K562 (cell line): ENCODE results near the gene LPXN. TPM values are rescaled to one million over a fixed set of nuclear protein-coding genes. Genes with fewer than 3 reads are reported as not detected.

Source experiments
- CAMTA2 ChIP-seq: fragments of 250-450 bp; sonication (Bioruptor Pico); conservative IDR thresholded peaks from 2 replicates; pipeline ENCODE4 v1.5.1; 2022
- CHCHD3 ChIP-seq: fragments of 250-450 bp; sonication (Bioruptor Pico); IDR thresholded peaks from 2 replicates; pipeline ENCODE4 v2.1.2; 2022; ENCODE audit warnings: mild to moderate bottlenecking
- COPS2 ChIP-seq: fragments of 450-650 bp; conservative IDR thresholded peaks from 2 replicates; pipeline ENCODE4 v1.6.1; 2016; ENCODE audit warnings: mild to moderate bottlenecking, moderate library complexity
- E2F5 ChIP-seq: sonication (generic); formaldehyde crosslinking; IDR thresholded peaks from 2 replicates; pipeline ENCODE4 v1.8.0; 2022; ENCODE audit warnings: mild to moderate bottlenecking, missing genetic modification reagents
- ELF1 ChIP-seq: fragments of 200-800 bp; sonication (Bioruptor generic); IDR thresholded peaks from 2 replicates; pipeline ENCODE4 v1.6.1; 2016; ENCODE audit warnings: missing genetic modification characterization, missing compliant biosample characterization
- HDAC3 ChIP-seq: fragments of 450-650 bp; IDR thresholded peaks from 2 replicates; pipeline ENCODE4 v1.6.1; 2018; ENCODE audit warnings: borderline replicate concordance, mild to moderate bottlenecking, moderate library complexity; ENCODE audit not compliant: partially characterized antibody
- NELFE ChIP-seq: IDR thresholded peaks from 2 replicates; pipeline ENCODE4 v1.6.1; 2011; ENCODE audit warnings: mild to moderate bottlenecking; ENCODE audit not compliant: insufficient read depth, insufficient read length
- NFIC ChIP-seq: fragments of 450-650 bp; IDR thresholded peaks from 2 replicates; pipeline ENCODE4 v1.6.1; 2017; ENCODE audit warnings: mild to moderate bottlenecking, inconsistent platforms
- NONO ChIP-seq, 2 experiments: fragments of 200-400 bp in 1 of 2; fragments of 450-650 bp in 1 of 2; formaldehyde crosslinking in 1 of 2; IDR thresholded peaks; 2 replicates each; pipeline ENCODE4 v1.6.1; 2017; ENCODE audit warnings: low read depth in 2 of 2, mild to moderate bottlenecking in 2 of 2, moderate library complexity in 2 of 2, low read length in 1 of 2
- SNRNP70 ChIP-seq: fragments of 200-400 bp; formaldehyde crosslinking; optimal IDR thresholded peaks from 2 replicates; pipeline ENCODE3; 2017; ENCODE audit warnings: low read depth, low read length
- SREBF2 ChIP-seq: sonication (generic); formaldehyde crosslinking; IDR thresholded peaks from 2 replicates; pipeline ENCODE4 v1.4.0; 2020; ENCODE audit warnings: mild to moderate bottlenecking, missing genetic modification reagents
- TSHZ1 ChIP-seq: fragments of 250-450 bp; sonication (Bioruptor Pico); IDR thresholded peaks from 2 replicates; pipeline ENCODE4 v1.4.0; 2020; ENCODE audit warnings: mild to moderate bottlenecking, moderate library complexity
- ZFP1 ChIP-seq: fragments of 450-650 bp; formaldehyde crosslinking; IDR thresholded peaks from 2 replicates; pipeline ENCODE4 v1.4.0; 2020; ENCODE audit warnings: mild to moderate bottlenecking, mixed read lengths
- ZNF764 ChIP-seq: fragments of 250-450 bp; sonication (Bioruptor Pico); IDR thresholded peaks from 2 replicates; pipeline ENCODE4 v1.4.0; 2020; ENCODE audit warnings: low read depth, mild to moderate bottlenecking, moderate library complexity
- polyA plus RNA-seq, 8 experiments: library from polyadenylated mRNA; depleted of rRNA in 4 of 8; stranded (reverse) in 5 of 8; unstranded in 3 of 8; fragments of >200 nt; fragmentation: Nextera tagmentation in 2 of 8; fragmentation: Illumina TruSeq in 1 of 8; extraction: Ambion mirVana in 2 of 8; extraction: Trizol in 1 of 8; gene quantifications; 2 replicates each; pipeline versions ENCODE4 v1.2.1 to v1.2.3, GENCODE V29; 2011 to 2014; ENCODE audit warnings: inconsistent platforms in 1 of 8, missing spikeins in 1 of 8
- total RNA-seq, 7 experiments: library from RNA; depleted of rRNA in 6 of 7; stranded (reverse); fragments of >200 nt in 6 of 7; fragmentation: Illumina TruSeq in 2 of 7; extraction: Trizol in 2 of 7; gene quantifications; 2 replicates each; pipeline versions ENCODE4 v1.2.1 to v1.2.3, GENCODE V29; 2011 to 2021; ENCODE audit warnings: low replicate concordance in 1 of 7
- TF ChIP-seq, protein P1 (sequence below): IDR thresholded peaks from 2 replicates; pipeline ENCODE4 v1.6.1; 2011; ENCODE audit warnings: borderline replicate concordance, low read depth, mild to moderate bottlenecking, moderate library complexity, low read length; ENCODE audit not compliant: insufficient read depth, poor library complexity, severe bottlenecking
- TF ChIP-seq, protein P2 (sequence below), 3 experiments: fragments of 200-800 bp in 1 of 3; sonication (Bioruptor generic) in 1 of 3; sonication (generic) in 1 of 3; formaldehyde crosslinking in 1 of 3; IDR thresholded peaks; 2 replicates each; pipeline versions ENCODE4 v1.6.1 to v1.8.0; 2016 to 2022; ENCODE audit warnings: mild to moderate bottlenecking in 2 of 3, missing compliant biosample characterization in 2 of 3, missing genetic modification characterization in 2 of 3, missing genetic modification reagents in 1 of 3
- TF ChIP-seq, protein P3 (sequence below): fragments of 250-450 bp; sonication (Bioruptor Pico); IDR thresholded peaks from 2 replicates; pipeline ENCODE4 v1.8.0; 2021; ENCODE audit warnings: borderline replicate concordance, mild to moderate bottlenecking, moderate library complexity; ENCODE audit not compliant: poor library complexity, severe bottlenecking

Gene LPXN
- total and polyA plus RNA-seq, 9 of the 15 experiments (the other 6 are each of a cell fraction or from before 2014, with no cell fraction given) = 0.73 to 3.1 (median 2.0) TPM

GRCh38 chr11:58579192-58580129, 3.8 kb upstream of the LPXN start (continued):
- TF ChIP-seq, protein P1, sequence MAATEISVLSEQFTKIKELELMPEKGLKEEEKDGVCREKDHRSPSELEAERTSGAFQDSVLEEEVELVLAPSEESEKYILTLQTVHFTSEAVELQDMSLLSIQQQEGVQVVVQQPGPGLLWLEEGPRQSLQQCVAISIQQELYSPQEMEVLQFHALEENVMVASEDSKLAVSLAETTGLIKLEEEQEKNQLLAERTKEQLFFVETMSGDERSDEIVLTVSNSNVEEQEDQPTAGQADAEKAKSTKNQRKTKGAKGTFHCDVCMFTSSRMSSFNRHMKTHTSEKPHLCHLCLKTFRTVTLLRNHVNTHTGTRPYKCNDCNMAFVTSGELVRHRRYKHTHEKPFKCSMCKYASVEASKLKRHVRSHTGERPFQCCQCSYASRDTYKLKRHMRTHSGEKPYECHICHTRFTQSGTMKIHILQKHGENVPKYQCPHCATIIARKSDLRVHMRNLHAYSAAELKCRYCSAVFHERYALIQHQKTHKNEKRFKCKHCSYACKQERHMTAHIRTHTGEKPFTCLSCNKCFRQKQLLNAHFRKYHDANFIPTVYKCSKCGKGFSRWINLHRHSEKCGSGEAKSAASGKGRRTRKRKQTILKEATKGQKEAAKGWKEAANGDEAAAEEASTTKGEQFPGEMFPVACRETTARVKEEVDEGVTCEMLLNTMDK = peak; percentile 100
- no peak for TF ChIP-seq SNRNP70
- TF ChIP-seq ZFP1 = no peak
- no peak for TF ChIP-seq TSHZ1 (CRISPR knock-in tag)
- TF ChIP-seq CAMTA2 (CRISPR knock-in tag) = no peak
- TF ChIP-seq E2F5 (CRISPR knock-in tag) = 0 out of 2 replicates have a peak, but pooled peaks have one; percentile 28
- TF ChIP-seq, protein P2, sequence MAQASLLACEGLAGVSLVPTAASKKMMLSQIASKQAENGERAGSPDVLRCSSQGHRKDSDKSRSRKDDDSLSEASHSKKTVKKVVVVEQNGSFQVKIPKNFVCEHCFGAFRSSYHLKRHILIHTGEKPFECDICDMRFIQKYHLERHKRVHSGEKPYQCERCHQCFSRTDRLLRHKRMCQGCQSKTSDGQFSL (CRISPR knock-in tag; IDR thresholded peaks at IDR 0.05) = peak; percentile 91
- TF ChIP-seq, protein P2 (tag; IDR thresholded peaks at IDR 0.05) = peak in 1 of 2 experiments; percentile 27; a peak in 1 of 4 replicates
- TF ChIP-seq NONO (IDR thresholded peaks at IDR 0.05; ENCODE audit: low read depth in 2 of 2, low read length in 1 of 2) = peak in 1 of 2 experiments; percentile 39; a peak in 1 of 4 replicates
- TF ChIP-seq SREBF2 (CRISPR knock-in tag) = peak; percentile 76; the same call in 1 of the 2 replicates
- peak; percentile 26 for TF ChIP-seq HDAC3
- TF ChIP-seq, protein P3, sequence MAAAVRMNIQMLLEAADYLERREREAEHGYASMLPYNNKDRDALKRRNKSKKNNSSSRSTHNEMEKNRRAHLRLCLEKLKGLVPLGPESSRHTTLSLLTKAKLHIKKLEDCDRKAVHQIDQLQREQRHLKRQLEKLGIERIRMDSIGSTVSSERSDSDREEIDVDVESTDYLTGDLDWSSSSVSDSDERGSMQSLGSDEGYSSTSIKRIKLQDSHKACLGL (CRISPR knock-in tag) = peak; percentile 59
- TF ChIP-seq NFIC = peak; percentile 60
- TF ChIP-seq NELFE = no peak
- no peak for TF ChIP-seq CHCHD3 (CRISPR knock-in tag)
- TF ChIP-seq ZNF764 = no peak
- TF ChIP-seq ELF1 (tag) = 0 out of 2 replicates have a peak, but pooled peaks have one; percentile 45
- no peak for TF ChIP-seq COPS2
